UCSD-AML1 (cell line): ENCODE data around the gene PSMD11.
"Not testable (repeated sequence)": the region's sequence is repeated elsewhere in the genome, so short reads cannot be mapped to it uniquely, and the experiment has no call there.

Experiments
- DNase-seq: peaks from one replicate; lab custom pipeline; 2025; ENCODE audit not compliant: unreplicated experiment; lab: John Stamatoyannopoulos, UW

The PSMD11 gene

DNA sequence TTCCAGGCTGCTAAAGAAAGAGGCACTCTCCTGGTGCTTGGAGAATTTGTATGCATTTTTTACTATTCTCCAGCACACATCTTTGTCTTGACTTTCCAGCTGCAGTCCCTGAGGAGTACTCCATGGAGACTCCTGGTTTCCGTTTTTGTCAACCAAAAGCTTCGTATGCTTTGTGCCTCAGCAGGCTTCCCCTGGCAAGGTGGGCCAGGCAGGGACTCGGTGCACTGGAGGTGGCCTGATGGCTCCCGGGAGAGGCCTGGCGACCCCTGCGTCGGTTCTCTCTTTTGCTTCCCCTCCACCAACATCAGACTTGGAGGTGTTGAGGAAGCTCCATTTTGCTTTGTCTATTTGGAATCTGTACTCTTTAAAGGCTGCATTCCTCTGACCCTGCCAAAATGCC, 66.2 kb downstream of the PSMD11 start:
- no peak for DNase-seq

DNA sequence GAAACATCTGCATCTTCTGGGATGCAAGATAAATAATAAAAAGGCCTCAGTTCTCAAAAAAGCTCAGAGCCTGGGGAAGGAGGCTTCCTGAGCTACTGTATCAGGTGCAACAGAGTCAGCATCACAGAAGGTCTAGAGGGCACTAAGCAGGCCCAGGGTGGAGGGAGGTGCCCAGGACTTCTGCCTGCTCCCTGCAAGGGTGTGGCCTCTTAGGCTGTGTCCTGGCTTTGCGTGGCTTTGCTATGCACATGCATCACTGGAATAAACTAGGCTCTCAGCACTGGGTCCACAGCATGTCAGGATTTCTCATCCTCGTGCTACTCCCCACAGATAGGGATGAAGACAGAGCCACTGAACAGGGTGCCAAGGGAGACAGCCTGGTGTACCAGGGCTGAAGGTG, 68.0 kb downstream of the PSMD11 start:
- DNase-seq, result no peak

DNA sequence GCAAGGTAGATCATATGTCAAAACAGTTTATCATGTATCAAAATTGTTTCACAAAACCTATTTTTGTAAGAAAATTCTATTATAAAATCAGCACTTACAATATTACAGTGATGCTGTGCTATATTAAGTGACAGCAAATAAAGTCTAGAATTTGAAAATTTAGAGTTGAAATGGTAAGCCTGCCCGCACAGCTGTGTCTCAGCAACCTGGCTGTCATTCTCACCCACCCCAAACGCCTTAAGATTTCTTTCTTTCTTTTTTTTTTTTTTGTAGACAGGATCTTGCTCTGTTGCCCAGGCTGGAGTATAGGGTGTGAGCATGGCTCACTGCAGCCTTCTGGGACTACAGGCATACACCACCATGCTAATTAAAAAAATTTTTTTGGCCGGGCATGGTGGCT, 69.3 kb downstream of the PSMD11 start:
- no peak for DNase-seq

DNA sequence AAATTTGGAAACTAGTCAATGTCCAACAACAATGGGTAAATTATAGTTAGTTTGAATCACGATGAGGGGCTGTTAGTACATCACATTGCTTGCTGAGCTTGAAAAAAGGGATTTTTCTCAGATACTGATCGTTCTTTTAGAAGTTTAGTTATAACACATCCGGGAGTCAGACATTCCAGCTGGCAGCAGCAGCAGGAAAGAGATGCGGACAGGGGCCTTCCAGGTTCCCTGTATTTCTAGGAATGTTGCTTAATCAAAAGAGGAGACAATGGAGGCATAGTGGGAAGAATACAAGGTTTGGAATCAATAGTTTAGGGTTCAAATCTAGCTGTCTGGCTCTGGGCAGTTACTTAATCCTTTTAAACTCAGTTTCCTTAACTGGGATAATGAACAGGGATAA, 70.3 kb downstream of the PSMD11 start:
- no peak for DNase-seq

DNA sequence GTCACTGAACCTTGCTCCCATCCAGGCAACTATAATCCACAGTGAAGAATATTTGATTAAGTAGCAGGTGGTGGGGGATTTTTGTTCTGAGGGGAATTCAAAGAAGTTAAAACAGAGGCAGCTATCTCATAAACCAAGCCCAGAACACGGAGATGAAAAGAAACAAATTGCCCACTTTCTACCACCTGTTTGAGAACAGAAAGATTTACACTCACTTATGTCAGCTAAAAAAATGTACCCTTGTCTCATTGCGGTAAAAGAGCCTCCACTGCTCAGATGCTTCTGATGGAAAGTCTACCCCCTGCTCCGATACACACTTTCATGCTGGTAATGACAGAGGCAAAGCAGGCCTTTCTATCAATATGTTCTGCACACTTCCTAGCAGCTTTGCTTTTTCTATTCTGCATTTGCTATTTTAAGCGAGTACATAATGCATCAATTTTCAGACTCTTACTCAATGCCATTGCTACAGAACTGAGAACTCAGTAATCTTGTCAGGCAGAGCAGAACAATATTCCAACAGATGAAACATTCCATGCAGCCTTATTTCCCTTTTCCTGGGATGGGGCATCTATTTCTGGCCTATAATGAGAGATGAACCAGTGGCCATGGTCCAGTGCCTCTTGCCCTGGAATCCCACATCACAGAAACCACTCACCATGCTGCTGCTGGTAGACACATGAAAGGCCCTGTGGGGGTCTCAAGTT, 71.5 kb downstream of the PSMD11 start:
- DNase-seq, result no peak

DNA sequence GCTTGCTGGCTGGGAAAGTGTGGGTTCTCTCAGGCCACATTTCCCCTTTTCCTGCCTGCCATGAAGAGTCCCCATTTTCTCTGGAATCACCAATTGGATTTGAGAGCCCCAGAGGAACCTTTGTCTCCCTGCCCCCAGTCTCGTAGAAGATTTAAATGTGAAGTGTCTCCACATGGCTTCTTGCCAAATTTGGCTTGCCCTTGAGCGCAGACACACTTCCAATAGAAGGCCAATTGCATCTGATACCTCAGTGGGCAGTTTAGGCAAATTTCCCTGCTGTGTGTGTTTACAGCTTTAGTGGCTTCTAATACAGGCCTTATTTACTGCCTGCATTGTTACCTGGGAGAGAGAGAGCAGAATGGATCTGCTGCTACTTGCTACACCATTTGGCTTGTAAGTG, 72.1 kb downstream of the PSMD11 start:
- no peak for DNase-seq

DNA sequence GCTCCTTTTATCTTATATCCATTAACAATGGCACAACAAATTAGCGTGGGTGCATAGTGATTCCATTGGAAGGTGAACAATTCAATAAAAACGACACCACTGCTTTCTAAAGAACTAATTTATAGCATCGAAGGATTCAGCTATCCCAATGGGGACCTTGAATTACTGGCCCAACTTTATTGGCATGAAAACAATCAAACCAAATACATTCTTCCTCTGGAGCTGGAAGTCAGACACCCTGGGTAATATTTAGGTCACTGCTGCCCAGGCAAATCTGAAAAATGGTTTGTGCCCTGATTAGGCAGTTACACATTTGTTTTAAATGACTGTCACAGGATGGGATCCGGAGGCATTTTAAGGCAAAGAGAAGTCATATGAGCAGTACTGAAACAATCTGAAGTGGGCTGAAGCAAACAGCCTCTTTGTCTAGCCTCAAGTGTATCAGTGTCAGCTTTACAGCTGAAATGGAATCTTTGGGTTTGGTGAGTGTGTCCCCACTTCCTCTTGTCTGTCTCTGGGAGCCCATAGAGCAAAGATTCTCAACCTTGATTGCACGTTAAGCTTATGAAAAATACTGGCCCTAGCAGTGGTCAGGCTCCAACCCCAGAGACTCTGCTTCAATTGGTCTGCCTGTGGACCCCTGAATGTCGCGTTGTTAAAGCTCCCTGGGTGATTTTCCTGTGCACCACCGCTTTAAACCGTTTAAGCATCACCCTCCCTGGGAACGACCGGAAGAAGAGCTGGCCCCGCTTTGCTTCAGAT, 72.8 kb downstream of the PSMD11 start:
- no peak for DNase-seq

DNA sequence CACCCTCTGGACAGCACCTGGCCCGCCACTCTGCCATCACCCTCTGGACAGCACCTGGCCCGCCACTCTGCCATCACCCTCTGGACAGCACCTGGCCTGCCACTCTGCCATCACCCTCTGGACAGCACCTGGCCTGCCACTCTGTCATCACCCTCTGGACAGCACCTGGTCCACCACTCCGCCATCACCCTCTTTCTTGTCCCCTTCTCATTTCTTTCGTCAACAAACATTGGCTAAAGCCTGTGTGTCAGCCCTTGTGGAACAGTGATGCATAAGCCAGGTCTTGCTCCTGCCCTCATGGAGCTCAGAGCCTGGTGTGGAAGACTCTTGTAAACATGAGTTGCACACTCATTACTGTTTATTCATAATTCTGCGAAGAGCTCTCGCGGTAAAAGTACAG, 73.7 kb downstream of the PSMD11 start:
- no peak for DNase-seq

DNA sequence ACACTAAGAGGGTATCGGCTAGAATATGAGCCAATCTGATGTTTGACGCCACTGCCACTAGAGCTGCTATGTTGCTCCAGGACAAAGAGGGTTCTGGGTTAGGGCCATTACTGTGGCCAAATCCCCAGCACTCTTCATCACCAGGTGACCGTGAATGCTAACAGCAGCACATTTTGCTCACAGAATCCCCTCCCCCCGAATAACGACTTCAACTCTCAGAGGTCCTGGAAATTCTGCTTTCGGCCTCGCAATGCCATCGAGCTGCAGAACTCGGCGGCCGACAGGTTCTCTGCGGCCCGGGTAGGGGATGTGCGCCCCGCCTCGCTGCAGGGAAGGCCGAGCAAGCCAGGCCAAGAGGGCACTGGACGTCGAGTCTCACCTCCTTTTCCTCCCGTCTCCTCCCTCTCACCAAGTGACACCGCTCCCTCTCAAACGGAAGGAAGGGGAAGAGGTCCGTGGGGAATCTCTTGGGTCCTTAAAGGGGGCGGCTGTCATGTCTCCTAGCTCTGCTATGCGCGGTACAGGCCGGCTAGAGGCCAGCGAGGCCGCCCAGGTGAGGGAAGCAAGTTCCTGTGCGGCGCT, 74.4 kb downstream of the PSMD11 start:
- no peak for DNase-seq

DNA sequence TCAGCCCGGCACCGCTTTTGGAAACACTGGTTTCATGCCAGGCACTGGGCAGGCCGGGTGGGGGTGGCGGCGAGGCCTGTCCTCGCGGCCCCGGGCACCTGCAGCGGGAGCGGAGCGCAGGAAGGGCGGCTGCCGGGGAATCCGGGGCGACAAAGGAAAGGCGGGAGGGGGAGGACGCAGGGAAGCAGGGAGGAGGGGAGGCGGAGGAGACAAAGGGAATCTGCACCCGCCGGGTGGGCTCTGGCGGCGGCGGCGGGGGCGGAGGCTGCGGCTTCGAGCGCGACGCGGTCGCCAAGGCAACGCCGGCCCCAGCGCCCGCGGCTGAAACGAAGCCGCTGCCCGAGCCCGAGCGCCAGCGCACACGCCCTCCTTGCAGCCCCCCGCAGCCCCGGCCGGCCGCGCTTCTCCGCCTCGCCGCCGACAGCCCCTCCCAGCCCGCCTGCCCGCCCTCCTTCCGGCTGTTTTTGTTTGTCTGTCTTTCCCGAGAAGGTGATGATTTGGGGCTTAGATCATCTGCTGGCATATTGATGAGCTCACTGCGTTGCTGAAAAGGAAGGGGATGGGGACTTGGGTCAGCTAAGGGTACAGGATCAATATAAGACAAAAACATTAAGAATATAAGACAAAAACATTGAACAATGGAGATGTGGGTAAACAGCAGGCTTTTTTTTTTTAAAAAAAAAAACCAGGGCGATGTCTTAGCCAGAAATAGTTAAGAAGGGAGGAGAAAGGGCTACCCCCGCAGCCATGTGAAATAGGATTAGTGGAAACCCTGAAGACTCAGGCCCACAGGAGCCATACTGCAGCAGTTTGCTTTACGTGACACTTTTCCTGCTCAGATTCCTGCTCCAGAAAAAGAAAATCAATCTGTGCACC, 75.2 kb downstream of the PSMD11 start:
- DNase-seq, result no peak

DNA sequence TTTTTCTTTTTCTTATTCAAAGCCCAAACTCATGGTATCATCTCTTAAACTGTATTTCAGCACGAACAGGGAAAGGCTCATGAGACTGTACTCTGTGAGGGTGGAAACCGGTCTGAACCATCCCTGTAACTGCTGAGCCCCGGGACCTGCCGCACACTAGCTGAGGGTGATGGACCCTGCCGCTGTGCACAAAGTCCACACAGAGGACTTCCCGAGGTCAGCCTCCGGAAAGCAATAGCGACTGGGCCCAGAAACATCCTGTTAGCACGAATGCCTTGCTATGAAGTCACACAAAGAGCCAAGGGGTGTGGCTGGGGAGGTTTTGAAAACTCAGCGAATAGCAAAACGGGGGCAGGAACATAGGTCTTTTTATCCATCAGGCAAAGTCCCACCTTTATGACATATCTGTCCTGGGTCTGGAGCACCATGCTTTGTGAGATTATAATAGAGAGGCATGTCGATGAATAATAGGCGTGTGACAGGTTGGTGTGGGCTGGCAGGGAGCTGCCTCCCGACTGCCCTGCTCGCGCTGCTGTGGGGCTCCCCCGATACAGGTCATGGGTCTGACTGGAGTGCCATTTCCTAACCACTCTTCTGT, 75.9 kb downstream of the PSMD11 start:
- DNase-seq, result no peak

DNA sequence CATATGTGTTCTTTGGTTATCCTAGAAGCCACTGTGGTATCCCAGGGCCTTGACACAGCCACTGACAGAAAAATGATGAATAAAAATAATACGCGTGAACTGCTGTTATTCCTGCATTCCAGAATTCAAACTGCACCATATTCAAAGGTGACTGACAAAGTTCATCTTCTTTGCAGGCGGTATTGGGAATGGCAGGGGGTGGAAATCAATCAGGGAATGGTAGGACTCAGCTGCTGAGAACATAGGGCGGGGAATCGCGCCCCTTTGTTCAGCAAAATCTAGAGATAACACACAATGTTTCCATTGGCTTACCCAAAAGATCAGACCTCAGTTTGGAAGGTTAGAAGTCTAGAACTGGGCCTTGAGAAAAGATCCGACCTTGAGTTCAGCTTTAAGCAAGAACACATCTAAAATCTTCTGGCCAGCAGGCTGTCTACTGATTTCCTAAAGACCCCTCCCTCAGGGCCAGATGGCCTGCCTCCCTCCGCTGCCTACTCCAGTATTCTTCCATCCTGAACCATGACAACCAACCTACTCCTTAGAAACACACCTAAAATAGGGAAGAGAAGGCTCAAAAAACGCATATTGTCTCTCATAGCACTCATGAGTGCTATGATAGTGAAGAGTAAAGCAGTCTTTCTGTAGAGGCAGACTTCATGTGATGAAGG, 76.6 kb downstream of the PSMD11 start:
- DNase-seq, result no peak

DNA sequence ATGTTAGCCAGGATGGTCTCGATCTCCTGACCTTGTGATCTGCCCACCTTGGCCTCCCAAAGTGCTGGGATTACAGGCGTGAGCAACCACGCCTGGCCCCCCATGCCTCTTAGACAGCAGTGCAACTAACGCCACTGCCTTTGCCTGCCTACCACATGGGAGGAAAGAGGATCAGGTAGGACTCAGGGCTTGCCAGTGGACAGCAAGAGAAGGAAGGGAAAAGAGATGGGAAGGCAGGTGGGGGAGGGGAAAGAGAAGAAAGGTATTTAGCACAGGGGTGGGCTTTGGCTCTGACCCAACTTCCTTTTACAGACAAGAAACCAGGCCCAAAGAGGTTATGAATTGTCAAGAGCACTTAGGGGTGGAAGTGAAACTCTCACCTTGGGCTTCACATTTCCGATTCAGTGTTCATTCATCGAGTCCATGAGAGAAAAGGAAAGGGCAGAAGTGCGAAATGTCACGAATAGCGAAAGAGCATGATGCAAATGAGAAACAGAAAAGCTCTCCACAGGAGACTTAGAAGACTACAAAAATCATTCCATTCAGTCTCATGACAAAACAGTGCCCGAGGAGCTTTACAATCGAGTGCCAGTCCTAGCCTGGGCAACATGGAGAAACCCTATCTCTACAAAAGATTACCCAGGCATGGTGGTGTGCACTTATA, 78.8 kb downstream of the PSMD11 start:
- no peak for DNase-seq

DNA sequence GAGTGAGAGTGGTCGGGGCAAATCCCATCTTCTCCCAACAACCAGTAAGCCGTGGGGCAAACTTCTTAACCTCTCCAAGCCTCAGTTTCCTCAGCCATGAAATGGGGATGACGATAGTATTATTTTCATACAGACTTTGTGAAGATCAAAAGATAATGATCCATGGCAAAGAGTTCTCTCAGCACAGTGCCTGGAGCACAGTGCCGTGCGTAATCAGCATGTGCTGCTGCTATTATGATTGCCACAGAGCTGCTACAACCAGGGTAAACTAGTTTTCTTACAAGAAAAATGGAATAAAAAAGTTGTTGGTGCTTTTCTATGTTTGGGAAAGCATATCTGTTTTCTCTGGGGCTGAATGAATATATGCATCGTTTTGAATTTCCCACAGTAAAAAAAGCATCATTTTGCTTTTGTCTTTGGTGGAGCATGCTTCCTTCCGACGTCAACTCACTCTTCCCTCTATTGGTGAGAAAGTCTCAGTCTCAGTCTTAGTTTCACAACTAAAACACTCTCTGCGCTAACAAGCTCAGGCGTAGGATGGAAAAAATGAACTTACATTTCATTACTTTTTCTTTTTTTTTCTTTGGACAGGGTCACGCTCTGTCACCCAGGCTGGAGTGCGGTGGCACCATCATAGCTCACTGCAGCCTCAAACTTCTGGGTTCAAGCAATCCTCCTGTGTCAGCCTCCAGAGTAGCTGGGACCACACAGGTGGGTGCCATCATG, 79.7 kb downstream of the PSMD11 start:
- no peak for DNase-seq

DNA sequence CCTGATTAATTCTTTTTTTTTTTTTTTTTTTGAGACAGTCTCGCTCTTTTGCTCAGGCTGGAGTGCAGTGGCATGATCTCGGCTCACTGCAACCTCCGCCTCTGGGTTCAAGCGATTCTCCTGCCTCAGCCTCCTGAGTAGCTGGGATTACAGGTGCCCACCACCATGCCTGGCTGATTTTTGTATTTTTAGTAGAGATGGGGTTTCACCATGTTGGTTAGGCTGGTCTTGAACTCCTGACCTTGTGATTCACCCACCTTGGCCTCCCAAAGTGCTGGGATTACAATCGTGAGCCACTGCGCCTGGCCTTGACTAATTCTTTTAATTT, 80.2 kb downstream of the PSMD11 start:
- DNase-seq, result not testable (repeated sequence)

DNA sequence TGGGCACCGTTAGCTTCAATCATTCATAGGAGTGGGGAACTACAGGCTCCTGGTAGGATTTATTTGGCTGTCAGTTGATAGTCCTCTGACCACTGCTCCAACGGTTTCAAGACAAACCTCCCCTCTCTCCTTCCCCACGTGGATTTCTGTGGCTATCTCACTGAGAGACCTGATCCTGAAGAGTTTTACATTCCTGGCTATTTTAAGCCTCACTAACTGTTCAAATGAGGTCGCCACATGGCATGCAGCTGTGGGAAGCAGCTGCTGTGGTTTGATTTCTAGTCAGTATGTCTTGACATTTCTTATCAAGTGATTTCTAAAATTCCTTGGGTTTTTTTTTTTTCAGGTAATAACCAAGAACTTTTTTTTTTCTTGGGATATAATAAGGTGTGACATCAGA, 80.8 kb downstream of the PSMD11 start:
- no peak for DNase-seq

DNA sequence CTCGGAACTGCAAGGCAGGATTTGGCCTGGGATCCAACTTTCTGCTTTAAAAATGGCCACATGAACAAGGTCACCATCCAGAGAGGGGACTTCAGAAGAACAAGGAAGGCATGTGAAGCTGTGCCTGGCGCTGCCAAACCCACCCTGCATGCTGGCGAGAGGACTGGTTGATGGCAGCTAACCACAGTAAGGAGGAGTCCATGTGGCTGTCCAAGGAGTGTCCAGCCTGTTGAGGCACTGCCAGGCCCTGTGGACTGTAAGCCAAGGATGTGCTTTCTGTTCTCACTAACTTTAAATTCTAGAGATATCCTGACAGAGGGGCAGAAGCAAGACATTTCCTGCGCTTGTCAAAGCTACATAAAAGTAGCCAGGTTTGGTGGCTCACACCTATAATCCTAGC, 82.8 kb downstream of the PSMD11 start:
- no peak for DNase-seq

DNA sequence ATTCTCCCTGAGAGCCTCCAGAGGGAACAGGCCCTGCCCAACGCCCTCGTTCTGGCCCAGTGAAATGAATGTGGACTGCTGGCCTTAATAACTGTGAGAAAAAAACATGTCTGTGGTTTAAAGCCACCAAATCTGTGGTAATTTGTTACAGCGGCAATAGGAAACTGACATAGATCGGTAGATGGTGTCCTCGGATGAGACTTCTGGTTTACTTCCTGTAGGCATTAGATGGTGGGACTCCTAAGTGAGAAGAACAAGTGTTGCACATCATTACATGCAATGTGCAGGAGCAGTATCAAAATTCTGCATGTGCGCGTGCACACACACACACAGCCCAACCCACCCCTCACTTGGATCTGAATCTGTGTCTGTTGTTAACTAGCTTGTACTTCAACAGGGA, 84.5 kb downstream of the PSMD11 start:
- no peak for DNase-seq

DNA sequence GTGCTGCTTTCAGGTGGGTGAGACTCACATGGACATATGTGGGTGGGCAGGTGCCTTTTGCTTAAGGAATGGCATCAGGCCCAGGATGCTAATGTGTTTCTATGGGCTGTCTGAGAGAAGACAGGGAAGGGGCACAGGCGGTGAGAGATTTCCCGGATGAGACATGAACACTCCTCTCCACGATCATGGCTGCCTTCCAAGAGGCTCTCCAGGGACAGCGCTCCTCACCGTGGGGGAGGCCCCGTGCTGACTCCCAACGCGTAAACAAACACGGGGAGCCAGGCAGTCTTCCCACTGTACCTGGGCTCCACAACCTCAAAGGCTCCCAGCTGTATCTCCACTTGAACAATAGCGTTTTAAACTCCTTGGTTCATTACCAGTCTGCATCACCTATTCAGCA, 85.3 kb downstream of the PSMD11 start:
- DNase-seq, result no peak
